GM19239 (cell line): Measurements from ENCODE around the gene ZNF787.

Source experiments
- DNase-seq: peaks from one replicate; pipeline ENCODE4 v3.0.0; 2011; ENCODE audit warnings: low spot score; ENCODE audit not compliant: insufficient read length
- FAIRE-seq: peaks from 2 replicates; lab custom pipeline; 2011; peaks lifted over from hg19 to GRCh38; lab: Jason Lieb, UNC

ZNF787 gene

GRCh38 chr19:56092685-56093631 is 28.1 kb downstream of the ZNF787 start:
- DNase-seq, result no peak
- no peak for FAIRE-seq

GRCh38 chr19:56091751-56092546 is 29.1 kb downstream of the ZNF787 start:
- DNase-seq, result no peak
- FAIRE-seq, result no peak

GRCh38 chr19:56091066-56091490 is 30.0 kb downstream of the ZNF787 start:
- DNase-seq, result no peak
- FAIRE-seq, result no peak

- FAIRE-seq, result no peak
These were observed 31.8 kb downstream of the ZNF787 start for GRCh38 chr19:56089344-56089743.

GRCh38 chr19:56088497-56089215 is 32.4 kb downstream of the ZNF787 start:
- FAIRE-seq (no peak), DNase-seq (no peak)

More at GRCh38 chr19:56089344-56089743, 31.8 kb downstream of the ZNF787 start:
- no peak for DNase-seq

- FAIRE-seq, result no peak
- no peak for DNase-seq
These were observed 33.2 kb downstream of the ZNF787 start for GRCh38 chr19:56087647-56088496.

- no peak for FAIRE-seq
- no peak for DNase-seq
These were observed 34.2 kb downstream of the ZNF787 start for GRCh38 chr19:56086671-56087430.

- DNase-seq (no peak), FAIRE-seq (no peak)
These were observed 35.4 kb downstream of the ZNF787 start for GRCh38 chr19:56085571-56086275.

GRCh38 chr19:56084835-56085536 is 36.1 kb downstream of the ZNF787 start:
- FAIRE-seq, result no peak
- no peak for DNase-seq

- FAIRE-seq (no peak), DNase-seq (no peak)
These were observed 37.4 kb downstream of the ZNF787 start for GRCh38 chr19:56083668-56084067.

GRCh38 chr19:56080669-56081401 is 40.3 kb downstream of the ZNF787 start:
- DNase-seq, result peak; percentile 79

GRCh38 chr19:56079609-56080008 is 41.5 kb downstream of the ZNF787 start:
- FAIRE-seq (no peak), DNase-seq (no peak)

More at GRCh38 chr19:56080669-56081401, 40.3 kb downstream of the ZNF787 start:
- FAIRE-seq, result peak; percentile 79

- peak; percentile 4 for FAIRE-seq
- no peak for DNase-seq
These were observed 44.6 kb downstream of the ZNF787 start for GRCh38 chr19:56076498-56076897.

- DNase-seq, result no peak
- no peak for FAIRE-seq
These were observed 49.9 kb downstream of the ZNF787 start for GRCh38 chr19:56071151-56071550.

GRCh38 chr19:56069642-56070041 is 51.5 kb downstream of the ZNF787 start:
- DNase-seq (no peak), FAIRE-seq (no peak)

- FAIRE-seq (no peak), DNase-seq (no peak)
These were observed 54.7 kb downstream of the ZNF787 start for GRCh38 chr19:56066152-56067023.
